HG03378 (cell line): ENCODE results near the gene NFASC.

Source experiments
- ATAC-seq: cut with Tn5 transposase; IDR thresholded peaks from one replicate; pipeline ENCODE4 v1.9.1; 2021; ENCODE audit warnings: mild to moderate bottlenecking, moderate library complexity; ENCODE audit not compliant: unreplicated experiment

The NFASC gene

GRCh38 chr1:204870160-204870912 lies at the start of gene NFASC:
TSS of gene NFASC (plus strand) at chr1:204870862. CDS start at chr1:204944316, 73,454 bp downstream.
- ATAC-seq, result no peak

- ATAC-seq, result no peak
Measured at GRCh38 chr1:204821476-204821875, 49.2 kb upstream of the NFASC start.

DNA sequence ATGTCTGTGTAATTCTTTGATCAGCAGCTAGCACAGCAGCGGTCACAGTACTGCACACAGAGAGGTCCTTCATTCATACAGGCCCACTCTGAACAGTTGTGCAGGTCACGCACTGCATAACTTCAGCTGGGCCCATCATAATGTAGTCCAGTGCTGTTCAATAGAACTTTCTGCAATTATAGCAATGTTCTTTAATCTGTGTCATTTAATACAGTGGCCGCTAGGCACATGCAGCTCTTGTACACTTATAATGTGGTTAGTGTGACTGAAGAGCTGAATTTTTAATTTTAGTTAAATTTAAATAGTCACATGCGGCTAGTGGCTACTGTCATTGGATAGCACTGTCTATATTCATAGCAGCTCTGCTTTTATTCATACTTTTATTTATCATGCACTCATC lies 48.7 kb upstream of the NFASC start:
- ATAC-seq, result no peak

- no peak for ATAC-seq
Measured at GRCh38 chr1:204826970-204827369, 43.7 kb upstream of the NFASC start.

DNA sequence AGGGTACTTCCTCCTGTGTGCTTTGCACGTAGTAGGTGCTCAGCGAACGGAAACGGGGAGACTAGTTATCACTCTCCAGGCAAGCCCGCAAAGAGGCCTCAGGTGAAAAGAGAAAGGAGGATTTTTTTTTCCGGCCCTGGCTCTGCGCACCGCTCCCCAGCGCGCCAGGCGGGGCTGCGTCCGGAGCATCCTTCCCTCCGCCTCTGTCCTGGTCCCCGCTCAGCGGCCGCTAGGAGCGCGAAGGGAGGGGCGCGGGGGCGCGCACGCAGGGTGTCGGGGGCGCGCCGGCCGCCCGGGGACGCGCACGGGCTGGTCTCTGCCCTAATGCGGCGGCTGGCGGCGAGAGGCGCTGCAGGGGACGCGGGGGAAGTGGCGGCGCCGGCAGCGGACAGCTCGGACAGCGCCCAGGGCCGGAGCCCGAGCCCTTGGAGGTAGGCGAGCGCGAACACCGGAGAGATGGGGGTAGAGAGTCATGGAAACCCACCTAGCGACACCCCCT lies 42.3 kb upstream of the NFASC start:
- no peak for ATAC-seq

DNA sequence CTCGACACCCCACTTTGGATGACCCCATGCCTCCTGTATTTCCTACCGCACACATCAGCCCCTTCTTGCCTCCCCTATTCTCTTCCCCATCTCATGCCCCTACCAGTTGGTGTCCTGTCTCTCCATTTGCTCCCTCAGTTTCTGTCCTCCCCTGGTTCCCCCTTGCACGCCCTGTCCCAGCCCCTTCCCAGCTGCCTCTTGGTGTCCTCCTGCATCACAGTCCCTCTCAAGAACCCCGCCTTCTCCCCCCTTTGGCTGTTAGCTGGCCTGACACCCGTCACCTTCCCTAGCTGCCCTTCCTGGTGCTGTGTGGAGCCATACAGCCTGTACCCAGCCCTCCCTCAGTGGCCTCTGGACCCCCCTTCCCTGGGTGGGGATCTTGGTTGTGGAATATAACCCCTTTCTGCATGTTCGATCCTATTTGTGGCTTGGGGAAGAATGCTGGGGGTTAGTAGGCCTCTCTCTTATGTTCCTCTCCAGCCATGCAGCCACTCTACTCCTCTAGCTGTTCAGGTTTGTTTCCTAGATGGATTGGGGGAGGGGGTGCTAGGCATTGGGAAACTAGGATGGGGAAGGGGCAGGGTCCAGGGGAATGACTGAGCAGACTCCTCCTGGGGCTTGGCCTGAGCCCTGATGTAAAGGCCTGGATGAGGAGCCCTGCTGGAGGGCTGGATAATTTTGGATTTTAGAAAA lies 41.4 kb upstream of the NFASC start:
- ATAC-seq, result no peak

DNA sequence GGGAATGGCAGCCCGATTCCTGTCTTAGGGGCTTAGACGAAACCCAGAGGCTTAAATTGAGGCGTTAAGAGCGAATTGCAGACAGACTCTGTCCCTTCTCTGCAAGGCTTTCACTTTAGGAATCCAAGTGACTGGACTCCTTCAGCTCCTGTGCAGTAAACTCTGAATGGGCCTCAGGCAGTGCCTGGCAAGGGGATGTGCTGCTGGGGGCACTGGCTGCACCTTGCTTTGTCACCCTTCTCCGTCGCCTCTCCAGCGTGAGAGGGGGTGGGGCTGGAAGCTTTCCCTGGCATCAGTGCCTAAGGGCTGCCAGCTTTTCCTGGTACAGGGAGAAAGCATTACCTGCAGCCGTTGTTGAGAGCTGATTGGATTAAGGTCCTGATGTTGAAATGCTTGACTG lies 39.9 kb upstream of the NFASC start:
- ATAC-seq, result no peak

GRCh38 chr1:204831186-204831585 lies 39.5 kb upstream of the NFASC start:
- ATAC-seq, result no peak

DNA sequence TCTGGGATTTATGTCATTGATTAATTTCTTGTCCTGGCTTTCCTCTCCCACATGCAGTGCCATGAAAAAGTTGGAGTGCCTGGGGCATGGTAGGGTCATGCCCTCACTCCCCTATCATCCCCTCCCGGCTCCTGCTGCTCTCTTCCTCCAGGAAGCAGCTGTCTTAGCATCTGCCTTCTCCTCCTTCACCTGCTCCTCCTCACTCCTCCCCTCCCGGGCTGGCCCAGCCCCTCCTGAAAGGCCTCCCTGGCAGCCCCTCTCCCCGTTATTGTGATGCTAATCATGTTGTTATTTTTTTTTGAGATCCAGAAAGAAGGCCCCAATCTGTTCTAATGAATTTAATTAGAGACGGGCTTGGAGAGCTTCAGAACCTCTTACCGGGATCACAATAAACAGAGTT lies 36.3 kb upstream of the NFASC start:
- no peak for ATAC-seq

DNA sequence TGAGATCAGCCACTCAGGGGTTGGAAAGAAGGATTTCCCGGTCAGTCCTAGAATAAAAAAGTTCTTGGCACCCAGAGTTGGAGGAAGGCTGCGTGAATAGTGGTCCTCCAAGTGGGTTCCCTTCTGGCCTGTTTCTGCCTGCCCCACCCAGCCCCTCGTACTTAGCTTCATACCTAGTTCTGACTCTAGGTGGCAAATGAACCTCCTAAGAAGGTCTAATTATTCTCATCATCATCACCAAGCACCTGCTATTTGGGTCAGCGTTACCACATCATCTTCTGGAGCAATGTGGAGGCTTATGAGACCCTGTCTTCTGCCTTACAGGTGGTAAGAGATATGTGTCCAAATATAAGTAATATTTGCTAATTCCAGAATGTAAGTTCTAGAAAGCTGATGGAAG lies 35.9 kb upstream of the NFASC start:
- ATAC-seq, result no peak

DNA sequence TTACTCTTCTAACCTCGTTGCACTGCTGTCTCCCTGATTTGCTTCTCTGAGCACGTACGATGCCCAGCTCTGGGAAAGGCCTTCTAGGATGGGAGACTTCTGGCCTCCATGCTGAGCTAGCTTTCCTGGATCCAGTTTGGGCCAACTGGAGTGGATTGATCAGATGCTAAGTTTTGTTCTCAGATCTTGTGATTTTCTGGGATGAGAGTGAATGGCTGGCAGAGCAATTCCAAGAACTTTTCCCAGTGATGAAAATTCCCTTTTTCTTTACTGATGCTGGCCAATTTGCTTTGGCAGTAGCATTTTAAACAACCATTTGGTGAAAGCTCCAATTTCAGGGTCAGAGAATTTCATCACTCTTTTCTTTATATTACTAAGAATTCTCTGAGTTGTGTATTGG lies 34.9 kb upstream of the NFASC start:
- no peak for ATAC-seq

GRCh38 chr1:204836856-204837255 lies 33.8 kb upstream of the NFASC start:
- no peak for ATAC-seq

DNA sequence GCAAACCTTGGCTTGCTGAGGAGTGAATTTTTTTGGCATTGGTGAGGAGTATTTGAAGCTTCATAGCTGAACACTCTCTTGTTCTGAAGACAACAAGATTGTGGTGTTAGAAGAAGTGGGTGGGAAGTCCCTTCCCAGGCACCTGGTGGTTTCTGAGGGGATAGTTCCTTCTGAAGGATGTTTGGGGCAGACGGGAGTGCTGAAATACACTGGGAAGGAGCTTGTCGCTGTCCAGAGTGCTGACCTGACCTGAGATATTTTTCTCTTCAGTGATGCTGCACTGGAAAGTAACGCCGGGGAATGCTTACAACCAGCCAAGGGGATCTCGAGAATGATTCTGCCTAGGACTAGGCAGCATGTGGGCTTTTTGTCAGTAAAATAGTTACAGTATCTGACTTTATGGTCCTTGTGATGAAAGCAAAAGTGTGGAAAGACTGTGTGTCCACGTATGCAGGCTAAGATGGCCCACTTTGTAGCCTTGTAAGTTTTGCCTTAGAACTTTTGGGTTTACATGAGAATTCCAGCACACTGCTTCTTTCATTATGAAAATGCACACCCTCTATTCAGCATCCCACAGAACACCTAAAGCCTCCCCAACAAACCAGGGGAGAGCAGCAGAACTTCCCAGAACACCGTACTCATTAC lies 33.1 kb upstream of the NFASC start:
- no peak for ATAC-seq

DNA sequence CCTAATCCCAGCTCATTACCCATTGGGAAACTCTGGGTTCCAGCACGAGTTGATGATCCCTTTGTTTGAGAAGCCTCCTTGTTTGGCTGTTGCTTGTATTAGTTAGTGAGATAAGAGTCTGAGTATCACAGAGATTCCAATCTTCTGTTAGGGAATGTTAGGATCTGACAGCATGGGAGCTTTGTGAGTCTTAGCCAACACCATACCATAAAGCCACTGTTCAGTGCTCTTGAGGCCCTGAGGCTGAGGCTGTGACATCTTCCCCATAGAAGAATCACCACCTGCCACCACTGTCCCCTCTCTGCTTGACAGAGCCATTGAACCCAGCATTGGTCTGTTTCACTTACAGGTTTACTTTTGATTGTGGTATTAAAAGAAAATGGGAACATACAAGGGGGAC lies 29.3 kb upstream of the NFASC start:
- ATAC-seq, result no peak

DNA sequence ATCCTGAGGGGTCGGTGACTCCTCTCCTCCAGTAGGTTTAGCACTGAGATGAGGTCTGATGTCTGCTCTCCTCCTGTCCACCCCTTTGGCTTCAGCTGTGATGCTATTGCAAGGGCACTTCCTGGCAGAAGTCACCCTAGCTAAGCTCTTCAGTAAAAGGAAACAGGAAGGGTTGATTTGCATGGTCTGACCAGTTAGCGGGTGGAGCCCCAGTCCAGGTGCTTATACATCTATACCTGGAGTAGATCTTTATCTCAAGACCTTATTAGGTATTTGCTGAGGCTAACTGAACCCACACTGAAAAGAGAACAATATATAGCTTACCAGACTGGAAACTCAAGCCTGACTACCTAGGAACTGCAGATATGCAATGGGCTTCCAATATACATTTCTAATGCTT lies 28.9 kb upstream of the NFASC start:
- no peak for ATAC-seq

DNA sequence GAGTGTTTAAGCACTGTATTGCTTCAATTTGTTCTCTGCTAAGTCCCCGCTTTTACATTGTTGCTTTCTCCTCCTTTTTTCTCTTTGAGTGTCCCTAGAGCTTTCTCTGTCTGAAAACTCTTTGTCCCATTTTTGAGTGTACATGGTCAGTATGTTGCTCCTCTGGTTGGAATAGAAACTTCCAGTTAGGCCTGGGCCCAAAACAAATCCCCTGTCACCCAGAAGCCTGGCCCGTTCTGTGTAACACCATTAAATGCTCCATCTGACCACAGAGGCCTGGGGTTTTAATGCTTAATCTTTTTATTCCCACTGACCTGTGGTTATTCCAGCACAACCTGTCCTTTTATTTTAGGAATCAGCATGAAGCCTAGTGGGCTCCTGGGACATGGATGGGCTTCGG lies 28.3 kb upstream of the NFASC start:
- ATAC-seq, result no peak

DNA sequence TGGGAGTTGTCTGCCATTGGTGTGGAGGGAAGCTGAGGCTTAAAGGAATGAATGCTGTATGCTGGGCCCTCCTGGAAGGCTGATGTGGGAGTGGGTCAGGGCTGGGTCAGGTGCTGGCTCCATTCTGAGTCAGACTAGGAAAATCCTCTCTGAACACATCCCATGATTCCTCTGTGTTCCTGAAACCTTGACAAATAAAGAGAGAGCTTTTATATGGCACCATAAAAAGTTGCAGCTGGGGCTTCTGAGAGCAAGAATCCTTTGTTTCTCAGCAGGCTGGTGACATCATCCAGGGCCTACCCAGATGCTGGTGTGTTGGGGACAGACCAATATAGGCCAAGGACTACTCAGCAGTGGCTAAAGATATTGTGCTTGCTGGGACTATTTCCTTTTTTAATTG lies 27.8 kb upstream of the NFASC start:
- no peak for ATAC-seq

GRCh38 chr1:204846546-204846945 lies 24.1 kb upstream of the NFASC start:
- ATAC-seq, result no peak

DNA sequence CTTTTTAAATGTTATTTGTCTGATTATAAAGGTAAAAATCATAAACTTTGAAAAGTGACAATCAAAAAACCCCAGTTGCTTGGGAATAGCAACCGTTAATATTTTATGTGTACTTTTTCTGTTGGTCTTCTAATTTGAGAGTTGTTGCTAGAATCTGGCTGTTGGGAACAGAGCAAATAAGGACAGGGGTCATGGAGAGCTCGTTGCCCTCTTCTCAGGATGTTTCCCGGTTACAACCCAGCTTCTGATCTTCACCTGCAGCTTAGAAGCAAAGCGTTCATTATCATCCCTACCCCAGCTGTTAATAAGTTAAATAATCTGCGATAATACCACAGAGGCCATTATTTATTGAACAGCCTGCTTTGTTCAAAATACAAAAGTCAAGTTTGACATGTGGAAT lies 22.1 kb upstream of the NFASC start:
- ATAC-seq, result no peak

DNA sequence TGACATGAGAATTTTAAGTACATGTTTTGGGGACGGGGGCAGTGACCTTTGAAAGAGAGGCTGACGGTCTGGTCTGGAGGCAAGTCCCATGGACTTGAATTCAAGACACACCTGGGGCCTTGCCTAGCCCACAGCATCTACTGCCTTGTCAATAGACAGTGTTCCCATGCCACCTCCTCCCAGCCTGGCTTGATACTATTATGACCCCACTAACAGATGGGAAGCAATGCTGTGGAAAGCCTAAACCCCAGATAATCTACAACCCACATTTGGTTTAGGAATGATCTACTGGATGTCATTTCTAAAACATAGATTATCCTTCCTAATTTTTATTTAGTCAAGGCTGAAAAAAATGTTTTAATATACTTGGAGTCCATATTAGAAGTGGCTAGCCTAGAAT lies 17.8 kb upstream of the NFASC start:
- ATAC-seq, result no peak

- ATAC-seq, result no peak
Measured at GRCh38 chr1:204853436-204853835, 17.2 kb upstream of the NFASC start.

GRCh38 chr1:204854286-204854685 lies 16.4 kb upstream of the NFASC start:
- ATAC-seq, result no peak
